H9 (cell line): ENCODE results near the gene PTPN11. TPM values are rescaled to one million over a fixed set of nuclear protein-coding genes. Genes with fewer than 3 reads are reported as not detected.

Source experiments
- DNase-seq: peaks from one replicate; pipeline ENCODE4 v3.0.0-alpha.2; 2017
- H2AFZ ChIP-seq: one replicate; pipeline ENCODE4 v1.6.1; 2013; ENCODE audit warnings: mild to moderate bottlenecking, low read length, control low read depth, moderate library complexity
- H2AK5ac ChIP-seq: 2 replicates; pipeline ENCODE4 v1.6.1; 2013; ENCODE audit warnings: low read length, control low read depth, mixed read lengths; ENCODE audit not compliant: insufficient read length
- H2BK120ac ChIP-seq: one replicate; pipeline ENCODE4 v1.6.1; 2013; ENCODE audit warnings: low read depth, mild to moderate bottlenecking, low read length, control low read depth, inconsistent platforms; ENCODE audit not compliant: poor library complexity, severe bottlenecking
- H2BK12ac ChIP-seq: 2 replicates; pipeline ENCODE4 v1.6.1; 2013; ENCODE audit warnings: low read length, control low read depth, mixed read lengths, low read depth; ENCODE audit not compliant: insufficient read length
- H2BK15ac ChIP-seq: 2 replicates; pipeline ENCODE4 v1.6.1; 2013; ENCODE audit warnings: low read depth, low read length, control low read depth
- H2BK20ac ChIP-seq: one replicate; pipeline ENCODE4 v1.6.1; 2013; ENCODE audit warnings: low read depth, mild to moderate bottlenecking, low read length, control low read depth, inconsistent platforms; ENCODE audit not compliant: poor library complexity, severe bottlenecking
- H2BK5ac ChIP-seq: 2 replicates; pipeline ENCODE4 v1.6.1; 2013; ENCODE audit warnings: low read length, control low read depth, mixed read lengths; ENCODE audit not compliant: insufficient read length
- H3K14ac ChIP-seq: 2 replicates; pipeline ENCODE4 v1.6.1; 2013; ENCODE audit warnings: low read length, control low read depth; ENCODE audit not compliant: insufficient read depth
- H3K18ac ChIP-seq: 2 replicates; pipeline ENCODE4 v1.6.1; 2013; ENCODE audit warnings: low read depth, mild to moderate bottlenecking, mixed read lengths, low read length, control low read depth; ENCODE audit not compliant: insufficient read length
- H3K23ac ChIP-seq: 2 replicates; pipeline ENCODE4 v1.6.1; 2013; ENCODE audit warnings: low read length, control low read depth, mixed read lengths, low read depth; ENCODE audit not compliant: insufficient read length
- H3K23me2 ChIP-seq: 2 replicates; pipeline ENCODE4 v1.6.1; 2013; ENCODE audit warnings: low read depth, mild to moderate bottlenecking, mixed read lengths, low read length, control low read depth; ENCODE audit not compliant: insufficient read length, poor library complexity, severe bottlenecking
- H3K27ac ChIP-seq: 2 replicates; pipeline ENCODE4 v1.5.1; 2013; ENCODE audit warnings: low read length, control low read depth, mixed read lengths, low read depth; ENCODE audit not compliant: insufficient read length
- H3K27me3 ChIP-seq: 2 replicates; pipeline ENCODE4 v1.6.1; 2013; ENCODE audit warnings: low read length, control low read depth, inconsistent platforms; ENCODE audit not compliant: insufficient read depth
- H3K4ac ChIP-seq: 2 replicates; pipeline ENCODE4 v1.6.1; 2013; ENCODE audit warnings: low read depth, mild to moderate bottlenecking, control low read depth, inconsistent platforms, low read length, moderate library complexity
- H3K4me1 ChIP-seq: 2 replicates; pipeline ENCODE4 v1.6.1; 2013; ENCODE audit warnings: low read length, control low read depth, inconsistent platforms; ENCODE audit not compliant: insufficient read depth
- H3K4me2 ChIP-seq: 2 replicates; pipeline ENCODE4 v1.6.1; 2013; ENCODE audit warnings: low read length, control low read depth, mixed read lengths; ENCODE audit not compliant: insufficient read length, insufficient read depth
- H3K56ac ChIP-seq: 2 replicates; pipeline ENCODE4 v1.6.1; 2013; ENCODE audit warnings: low read depth, mild to moderate bottlenecking, mixed read lengths, low read length, control low read depth; ENCODE audit not compliant: insufficient read length
- H3K79me1 ChIP-seq: 2 replicates; pipeline ENCODE4 v1.6.1; 2013; ENCODE audit warnings: low read depth, mild to moderate bottlenecking, moderate library complexity, low read length, control low read depth, inconsistent platforms; ENCODE audit not compliant: insufficient read depth, poor library complexity, severe bottlenecking
- H3K79me2 ChIP-seq: 2 replicates; pipeline ENCODE4 v1.6.1; 2013; ENCODE audit warnings: low read length, control low read depth, inconsistent platforms; ENCODE audit not compliant: insufficient read depth
- H3K9ac ChIP-seq: 2 replicates; pipeline ENCODE4 v1.6.1; 2013; ENCODE audit warnings: low read length, control low read depth, mixed read lengths; ENCODE audit not compliant: insufficient read length; ENCODE audit errors: extremely low read depth
- H3K9me3 ChIP-seq: one replicate; pipeline ENCODE4 v1.6.1; 2013; ENCODE audit warnings: low read depth, low read length, inconsistent platforms; ENCODE audit not compliant: control insufficient read depth
- H3T11ph ChIP-seq: one replicate; pipeline ENCODE4 v1.6.1; 2013; ENCODE audit warnings: mild to moderate bottlenecking, low read length, control low read depth, inconsistent platforms
- H4K20me1 ChIP-seq: one replicate; pipeline ENCODE4 v1.6.1; 2013; ENCODE audit not compliant: control insufficient read depth, insufficient read length, insufficient read depth
- H4K5ac ChIP-seq: 2 replicates; pipeline ENCODE4 v1.6.1; 2013; ENCODE audit warnings: low read depth, mild to moderate bottlenecking, mixed read lengths, low read length, control low read depth; ENCODE audit not compliant: insufficient read length
- H4K8ac ChIP-seq: replicated peaks from 2 replicates; pipeline ENCODE4 v1.6.1; 2013; ENCODE audit warnings: low read length, control low read depth, mixed read lengths, low read depth; ENCODE audit not compliant: insufficient read length
- H4K91ac ChIP-seq: 2 replicates; pipeline ENCODE4 v1.6.1; 2013; ENCODE audit warnings: low read depth, mild to moderate bottlenecking, moderate library complexity, mixed read lengths, low read length, control low read depth; ENCODE audit not compliant: insufficient read length
- H3K27ac Mint-ChIP-seq, 3 experiments: 2 replicates in 2 of 3; 3 replicates in 1 of 3; pipeline ENCODE4 v1.8.0; 2020 to 2021; ENCODE audit warnings: mixed read lengths in 3 of 3, mild to moderate bottlenecking in 1 of 3, moderate library complexity in 1 of 3
- H3K27me3 Mint-ChIP-seq: 2 replicates; pipeline ENCODE4 v1.8.0; 2021; ENCODE audit warnings: low read depth, mild to moderate bottlenecking, moderate library complexity, mixed read lengths
- H3K36me3 Mint-ChIP-seq, 3 experiments: 2 replicates in 2 of 3; 3 replicates in 1 of 3; pipeline ENCODE4 v1.8.0; 2020 to 2021; ENCODE audit warnings: low read depth in 3 of 3, mixed read lengths in 3 of 3; ENCODE audit not compliant: insufficient read depth in 1 of 3
- H3K4me1 Mint-ChIP-seq, 2 experiments: 2 replicates each; pipeline ENCODE4 v1.8.0; 2020; ENCODE audit warnings: mixed read lengths in 2 of 2
- H3K4me3 Mint-ChIP-seq, 2 experiments: 2 replicates in 1 of 2; 3 replicates in 1 of 2; pipeline ENCODE4 v1.8.0; 2020 to 2021; ENCODE audit warnings: mild to moderate bottlenecking in 2 of 2, mixed read lengths in 2 of 2, moderate library complexity in 1 of 2
- H3K9me3 Mint-ChIP-seq, 2 experiments: 2 replicates in 1 of 2; 3 replicates in 1 of 2; pipeline ENCODE4 v1.8.0; 2020; ENCODE audit warnings: mild to moderate bottlenecking in 2 of 2, mixed read lengths in 2 of 2, moderate library complexity in 1 of 2
- CTCF ChIP-seq: fragments of 200-600 bp; sonication (generic); conservative IDR thresholded peaks from 3 replicates; pipeline ENCODE4 v1.8.0; 2021; ENCODE audit warnings: antibody characterized with exemption, mild to moderate bottlenecking
- WGBS: extraction: QIAGEN DNeasy Blood & Tissue Kit; methylation state at CpG from one replicate; pipeline ENCODE4 v1.1.7; 2013; ENCODE audit warnings: missing lambda C conversion rate, low lambda C conversion rate, mixed read lengths; ENCODE audit not compliant: insufficient read length; ENCODE audit errors: extremely low coverage; 5-methylcytosine and 5-hydroxymethylcytosine counted together
- total RNA-seq: library from RNA; stranded (reverse); gene quantifications from 2 replicates; pipeline ENCODE4 v1.2.1, GENCODE V29; 2021

PTPN11 gene
- total RNA-seq, 1 experiment from 2014 or later, result 112 TPM

- no peaks in the 10 kb centered on the region for H3K23me2 ChIP-seq
- H4K5ac ChIP-seq, result no peak overlapping the region
- no peak overlapping the region for H3K23ac ChIP-seq
- H2BK120ac ChIP-seq, result no peak overlapping the region
- WGBS, result no CpG with 5 or more reads among the region's 5 CpGs
- TF ChIP-seq CTCF, result no peak
- no peak overlapping the region for H3K14ac ChIP-seq
- H3K27me3 ChIP-seq, result no peaks in the 10 kb centered on the region
- no peak overlapping the region for H3K56ac ChIP-seq
- H3K9ac ChIP-seq, result no peak overlapping the region
- H2BK12ac ChIP-seq, result no peak overlapping the region
- H3K18ac ChIP-seq, result no peak overlapping the region
- no peak overlapping the region for H3K27ac ChIP-seq
- no peak overlapping the region for H2AK5ac ChIP-seq
- no peak overlapping the region for H3K4me3 Mint-ChIP-seq
- no peak overlapping the region for H2BK5ac ChIP-seq
- H2AFZ ChIP-seq, result no peak overlapping the region
- peaks cover 9% of the 10 kb centered on the region for H3K79me1 ChIP-seq
- no peak overlapping the region for H3T11ph ChIP-seq
- no peak overlapping the region for H3K4ac ChIP-seq
- H3K27ac Mint-ChIP-seq, result no peak overlapping the region
- no peak overlapping the region for H2BK15ac ChIP-seq
- peaks cover 4 to 9% (median 5%) of the 10 kb centered on the region in 3 experiments; a peak in 4 of 7 replicates for H3K36me3 Mint-ChIP-seq
- no peak overlapping the region for H4K91ac ChIP-seq
- no peaks in the 10 kb centered on the region for H3K9me3 ChIP-seq
- H3K9me3 Mint-ChIP-seq, result peaks cover 0 to 4% of the 10 kb centered on the region in 2 experiments; a peak in 2 of 5 replicates
- no peaks in the 10 kb centered on the region for H4K20me1 ChIP-seq
- no peak overlapping the region for H4K8ac ChIP-seq
- H3K27me3 Mint-ChIP-seq, result no peaks in the 10 kb centered on the region
- H3K4me1 Mint-ChIP-seq, result peaks cover 4% of the 10 kb centered on the region in 2 experiments; a peak in 3 of 4 replicates
- H3K79me2 ChIP-seq, result peaks cover 2% of the 10 kb centered on the region; the same call in 1 of the 2 replicates
- H2BK20ac ChIP-seq, result no peak overlapping the region
- no peak overlapping the region for H3K4me2 ChIP-seq
- DNase-seq, result no peak
- no peaks in the 10 kb centered on the region for H3K4me1 ChIP-seq
These were observed 43.6 kb upstream of the PTPN11 start for GRCh38 chr12:112375105-112375504.
